HEK293 (cell line): ENCODE results near the gene MCRIP2.

Experiments used
- CTCF ChIA-PET: fragments of 350-600 bp; formaldehyde crosslinking; extraction: SDS; loops from one replicate; lab custom pipeline; 2021; ENCODE audit warnings: antibody characterized with exemption; lab: Yijun Ruan, JAX
- POLR2A ChIA-PET: fragments of 300-600 bp; formaldehyde crosslinking; extraction: SDS; loops from one replicate; lab custom pipeline; 2020; ENCODE audit warnings: antibody characterized with exemption, inconsistent platforms; lab: Yijun Ruan, JAX
- H3K27ac ChIP-seq: fragments of 200-500 bp; sonication (Bioruptor generic); 2 replicates; pipeline ENCODE4 v1.5.1; 2014; ENCODE audit warnings: low read depth, low read length, control low read depth, inconsistent platforms; ENCODE audit errors: extremely low read depth
- H3K36me3 ChIP-seq, 2 experiments: fragments of 200-500 bp in 1 of 2; sonication (Bioruptor generic) in 1 of 2; 1 replicate in 1 of 2; 2 replicates in 1 of 2; pipeline ENCODE4 v1.5.1; 2014 to 2017; ENCODE audit warnings: inconsistent platforms in 2 of 2, low read length in 2 of 2; ENCODE audit not compliant: control insufficient read depth in 2 of 2, insufficient read depth in 1 of 2
- H3K4me1 ChIP-seq: fragments of 200-500 bp; sonication (Bioruptor generic); 2 replicates; pipeline ENCODE4 v1.5.1; 2014; ENCODE audit warnings: mild to moderate bottlenecking, low read length, inconsistent platforms; ENCODE audit not compliant: control insufficient read depth, insufficient read depth
- H3K4me3 ChIP-seq: 2 replicates; pipeline ENCODE4 v1.5.1; 2011; ENCODE audit warnings: low read depth, mild to moderate bottlenecking, control low read depth, low read length, moderate library complexity
- H3K9me3 ChIP-seq: fragments of 200-500 bp; sonication (Bioruptor generic); 2 replicates; pipeline ENCODE4 v1.5.1; 2014; ENCODE audit warnings: low read depth, low read length, inconsistent platforms; ENCODE audit not compliant: control insufficient read depth, insufficient read depth
- GLIS1 ChIP-seq: fragments of 450-650 bp; formaldehyde crosslinking; IDR thresholded peaks from 2 replicates; pipeline ENCODE4 v1.5.1; 2016; ENCODE audit warnings: missing biosample characterization, missing genetic modification characterization
- KLF1 ChIP-seq: fragments of 450-650 bp; formaldehyde crosslinking; IDR thresholded peaks from 2 replicates; pipeline ENCODE4 v1.5.1; 2016; ENCODE audit warnings: missing biosample characterization, missing genetic modification characterization
- KLF10 ChIP-seq: fragments of 450-650 bp; IDR thresholded peaks from 2 replicates; pipeline ENCODE4 v1.5.1; 2018; ENCODE audit warnings: missing biosample characterization, mild to moderate bottlenecking, missing genetic modification characterization
- KLF9 ChIP-seq: fragments of 450-650 bp; formaldehyde crosslinking; IDR thresholded peaks from 2 replicates; pipeline ENCODE4 v1.5.1; 2016; ENCODE audit warnings: missing biosample characterization, missing genetic modification characterization, low read depth
- OSR2 ChIP-seq: fragments of 450-650 bp; formaldehyde crosslinking; IDR thresholded peaks from 2 replicates; pipeline ENCODE4 v1.5.1; 2016; ENCODE audit warnings: missing biosample characterization, missing genetic modification characterization
- PRDM1 ChIP-seq: fragments of 450-650 bp; formaldehyde crosslinking; IDR thresholded peaks from 2 replicates; pipeline ENCODE4; 2016; ENCODE audit warnings: missing biosample characterization, missing genetic modification characterization
- SP2 ChIP-seq: fragments of 450-650 bp; formaldehyde crosslinking; IDR thresholded peaks from 2 replicates; pipeline ENCODE4 v1.5.1; 2016; ENCODE audit warnings: missing biosample characterization, missing genetic modification characterization
- SP7 ChIP-seq: fragments of 450-650 bp; formaldehyde crosslinking; IDR thresholded peaks from 2 replicates; pipeline ENCODE4 v1.5.1; 2016; ENCODE audit warnings: missing biosample characterization, missing genetic modification characterization
- TCF7L2 ChIP-seq: IDR thresholded peaks from 2 replicates; pipeline ENCODE4 v1.6.1; 2011; ENCODE audit warnings: low read depth, mild to moderate bottlenecking, inconsistent platforms, low read length, moderate library complexity, borderline replicate concordance
- ZBTB8A ChIP-seq: fragments of 450-650 bp; formaldehyde crosslinking; IDR thresholded peaks from 2 replicates; pipeline ENCODE4 v1.5.1; 2016; ENCODE audit warnings: missing biosample characterization, missing genetic modification characterization
- ZIC2 ChIP-seq: fragments of 450-650 bp; formaldehyde crosslinking; IDR thresholded peaks from 2 replicates; pipeline ENCODE4 v1.5.1; 2016; ENCODE audit warnings: missing biosample characterization, missing genetic modification characterization
- ZNF239 ChIP-seq: fragments of 450-650 bp; formaldehyde crosslinking; IDR thresholded peaks from 2 replicates; pipeline ENCODE4 v1.5.1; 2016; ENCODE audit warnings: missing biosample characterization, missing genetic modification characterization
- ZNF24 ChIP-seq: fragments of 450-650 bp; formaldehyde crosslinking; IDR thresholded peaks from 2 replicates; pipeline ENCODE4 v1.5.1; 2016; ENCODE audit warnings: missing biosample characterization, missing genetic modification characterization
- ZNF311 ChIP-seq: fragments of 450-650 bp; formaldehyde crosslinking; IDR thresholded peaks from 2 replicates; pipeline ENCODE4 v1.5.1; 2017; ENCODE audit warnings: missing biosample characterization, missing genetic modification characterization, borderline replicate concordance
- ZNF335 ChIP-seq: fragments of 450-650 bp; formaldehyde crosslinking; conservative IDR thresholded peaks from 2 replicates; pipeline ENCODE4 v1.5.1; 2016; ENCODE audit warnings: missing biosample characterization, missing genetic modification characterization
- ZNF37A ChIP-seq: fragments of 450-650 bp; IDR thresholded peaks from 2 replicates; pipeline ENCODE4 v1.5.1; 2018; ENCODE audit warnings: missing biosample characterization, missing genetic modification characterization
- ZNF394 ChIP-seq: fragments of 450-650 bp; formaldehyde crosslinking; IDR thresholded peaks from 2 replicates; pipeline ENCODE4 v1.5.1; 2016; ENCODE audit warnings: missing biosample characterization, missing genetic modification characterization, mild to moderate bottlenecking, moderate library complexity, borderline replicate concordance
- ZNF426 ChIP-seq: fragments of 450-650 bp; formaldehyde crosslinking; IDR thresholded peaks from 2 replicates; pipeline ENCODE4 v1.5.1; 2017; ENCODE audit warnings: missing biosample characterization, missing genetic modification characterization, mild to moderate bottlenecking, inconsistent platforms, moderate library complexity
- ZNF530 ChIP-seq: fragments of 450-650 bp; formaldehyde crosslinking; IDR thresholded peaks from 2 replicates; pipeline ENCODE4 v1.5.1; 2016; ENCODE audit warnings: low read depth, missing biosample characterization, missing genetic modification characterization
- ZNF571 ChIP-seq: fragments of 450-650 bp; formaldehyde crosslinking; IDR thresholded peaks from 2 replicates; pipeline ENCODE4 v1.5.0; 2017; ENCODE audit warnings: missing biosample characterization, missing genetic modification characterization
- ZNF660 ChIP-seq: fragments of 450-650 bp; IDR thresholded peaks from 2 replicates; pipeline ENCODE4 v1.5.1; 2018; ENCODE audit warnings: missing biosample characterization, mild to moderate bottlenecking, missing genetic modification characterization
- ZNF792 ChIP-seq: fragments of 450-650 bp; formaldehyde crosslinking; IDR thresholded peaks from 2 replicates; pipeline ENCODE4 v1.5.1; 2016; ENCODE audit warnings: missing biosample characterization, missing genetic modification characterization
- ZSCAN23 ChIP-seq: fragments of 450-650 bp; formaldehyde crosslinking; IDR thresholded peaks from 2 replicates; pipeline ENCODE4 v1.5.1; 2016; ENCODE audit warnings: missing biosample characterization, missing genetic modification characterization
- ZXDB ChIP-seq: fragments of 450-650 bp; formaldehyde crosslinking; IDR thresholded peaks from 2 replicates; pipeline ENCODE4 v1.5.1; 2016; ENCODE audit warnings: missing biosample characterization, missing genetic modification characterization
- TF ChIP-seq, protein P1 (sequence below): fragments of 450-650 bp; formaldehyde crosslinking; IDR thresholded peaks from 2 replicates; pipeline ENCODE4 v1.5.1; 2016; ENCODE audit warnings: missing biosample characterization, missing genetic modification characterization
- TF ChIP-seq, protein P2 (sequence below): fragments of 450-650 bp; formaldehyde crosslinking; IDR thresholded peaks from 2 replicates; pipeline ENCODE4 v1.5.1; 2017; ENCODE audit warnings: missing biosample characterization, missing genetic modification characterization
- TF ChIP-seq, protein P3 (sequence below): IDR thresholded peaks from 2 replicates; pipeline ENCODE4 v1.6.1; 2011; ENCODE audit warnings: mild to moderate bottlenecking, low read depth, low read length, borderline replicate concordance
- TF ChIP-seq, protein P4 (sequence below): fragments of 450-650 bp; formaldehyde crosslinking; IDR thresholded peaks from 2 replicates; pipeline ENCODE4 v1.5.1; 2016; ENCODE audit warnings: missing biosample characterization, missing genetic modification characterization

MCRIP2 gene

DNA sequence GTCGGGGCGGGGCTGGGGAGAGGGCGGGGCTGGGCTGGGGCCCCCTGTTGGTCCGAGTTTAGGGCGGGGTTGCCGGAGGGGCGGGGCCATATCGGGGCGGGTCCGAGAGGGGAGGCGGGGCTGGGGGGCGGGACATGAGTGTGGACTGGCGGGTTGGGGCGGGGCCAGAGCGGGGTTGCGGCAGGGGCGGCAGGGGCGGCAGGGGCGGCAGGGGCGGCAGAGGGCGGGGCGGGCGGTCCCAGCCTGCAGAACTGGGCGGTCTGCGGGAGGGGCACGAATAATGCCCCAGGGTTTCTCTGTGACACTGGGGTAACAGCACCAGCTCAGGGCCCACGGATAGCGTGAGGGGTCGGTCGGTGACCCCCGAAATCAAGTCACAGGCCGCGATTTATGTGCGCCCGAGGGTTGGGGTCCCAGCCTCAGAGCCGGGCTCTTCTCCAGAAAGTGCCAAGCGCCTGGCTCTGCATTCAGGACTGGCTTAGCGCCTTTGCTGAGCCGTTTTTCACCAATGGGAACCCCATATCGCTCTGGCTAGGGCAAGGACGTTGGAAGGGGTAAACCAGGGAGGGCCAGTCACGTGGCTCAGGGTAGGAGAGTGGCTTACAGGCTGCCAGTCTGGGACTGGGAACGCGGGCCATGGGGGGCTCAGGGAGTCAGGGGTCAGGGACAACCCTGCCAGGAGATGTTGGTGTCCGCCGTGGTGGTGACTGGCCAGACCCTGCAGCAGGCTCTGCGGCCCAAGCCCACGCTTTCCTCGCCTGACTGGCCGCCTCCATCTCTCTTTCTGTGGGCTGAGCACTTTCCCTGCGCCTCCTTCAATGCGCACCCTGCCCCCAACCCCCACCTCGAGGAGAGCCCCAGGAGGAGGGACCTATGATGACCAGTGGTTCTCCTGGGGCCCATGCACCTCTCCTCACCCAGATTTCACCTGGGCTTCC lies 4.3 kb upstream of the MCRIP2 start:
- Histone ChIP-seq H3K36me3 (peaks cover 0 to 20% of the 10 kb centered on the region in 2 experiments; a peak in 1 of 3 replicates), H3K4me1 (peaks cover 6% of the 10 kb centered on the region; the same call in 1 of the 2 replicates), H3K27ac (peak overlapping the region; percentile 82; the same call in 1 of the 2 replicates), H3K4me3 (peak overlapping the region; percentile 87), H3K9me3 (no peaks in the 10 kb centered on the region)
- ChIA-PET CTCF (interaction anchor here (1.2 to 1.5 kb wide), 3 partner anchors 11 to 47 kb away, joined by 3 to 6 read pairs (median 5); no protein-coding TSS in a partner anchor), POLR2A (interaction anchor here (0.9 to 2.0 kb wide), 6 partner anchors 10 to 49 kb away, joined by 3 to 10 read pairs (median 4); partner anchors contain the start of genes JMJD8 and WDR90)
- TF ChIP-seq TCF7L2 (no peak), ZNF37A (tag by site-specific recombination) (no peak), PRDM1 (tag by site-specific recombination) (0 out of 2 replicates have a peak, but pooled peaks have one; percentile 16), ZNF394 (tag by site-specific recombination) (no peak), KLF9 (tag by site-specific recombination) (0 out of 2 replicates have a peak, but pooled peaks have one; percentile 4), ZNF530 (no peak), GLIS1 (tag by site-specific recombination) (0 out of 2 replicates have a peak, but pooled peaks have one; percentile 10), ZXDB (tag by site-specific recombination) (peak; percentile 95), ZNF792 (tag by site-specific recombination) (no peak), ZSCAN23 (tag by site-specific recombination) (no peak), SP7 (tag by site-specific recombination) (0 out of 2 replicates have a peak, but pooled peaks have one; percentile 4), ZNF660 (tag by site-specific recombination) (no peak), ZBTB8A (tag by site-specific recombination) (peak; percentile 82), ZNF335 (tag by site-specific recombination) (peak; percentile 18; the same call in 1 of the 2 replicates), KLF10 (tag by site-specific recombination) (no peak), ZNF24 (no peak), SP2 (0 out of 2 replicates have a peak, but pooled peaks have one; percentile 4), ZNF239 (tag by site-specific recombination) (no peak), ZNF311 (tag by site-specific recombination) (no peak), KLF1 (peak; percentile 69), ZNF426 (no peak), ZNF571 (tag by site-specific recombination) (no peak), ZIC2 (no peak), OSR2 (tag by site-specific recombination) (no peak)
- TF ChIP-seq, protein P1, sequence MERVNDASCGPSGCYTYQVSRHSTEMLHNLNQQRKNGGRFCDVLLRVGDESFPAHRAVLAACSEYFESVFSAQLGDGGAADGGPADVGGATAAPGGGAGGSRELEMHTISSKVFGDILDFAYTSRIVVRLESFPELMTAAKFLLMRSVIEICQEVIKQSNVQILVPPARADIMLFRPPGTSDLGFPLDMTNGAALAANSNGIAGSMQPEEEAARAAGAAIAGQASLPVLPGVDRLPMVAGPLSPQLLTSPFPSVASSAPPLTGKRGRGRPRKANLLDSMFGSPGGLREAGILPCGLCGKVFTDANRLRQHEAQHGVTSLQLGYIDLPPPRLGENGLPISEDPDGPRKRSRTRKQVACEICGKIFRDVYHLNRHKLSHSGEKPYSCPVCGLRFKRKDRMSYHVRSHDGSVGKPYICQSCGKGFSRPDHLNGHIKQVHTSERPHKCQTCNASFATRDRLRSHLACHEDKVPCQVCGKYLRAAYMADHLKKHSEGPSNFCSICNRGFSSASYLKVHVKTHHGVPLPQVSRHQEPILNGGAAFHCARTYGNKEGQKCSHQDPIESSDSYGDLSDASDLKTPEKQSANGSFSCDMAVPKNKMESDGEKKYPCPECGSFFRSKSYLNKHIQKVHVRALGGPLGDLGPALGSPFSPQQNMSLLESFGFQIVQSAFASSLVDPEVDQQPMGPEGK (tag by site-specific recombination) = peak; percentile 23; the same call in 1 of the 2 replicates
- TF ChIP-seq, protein P2, sequence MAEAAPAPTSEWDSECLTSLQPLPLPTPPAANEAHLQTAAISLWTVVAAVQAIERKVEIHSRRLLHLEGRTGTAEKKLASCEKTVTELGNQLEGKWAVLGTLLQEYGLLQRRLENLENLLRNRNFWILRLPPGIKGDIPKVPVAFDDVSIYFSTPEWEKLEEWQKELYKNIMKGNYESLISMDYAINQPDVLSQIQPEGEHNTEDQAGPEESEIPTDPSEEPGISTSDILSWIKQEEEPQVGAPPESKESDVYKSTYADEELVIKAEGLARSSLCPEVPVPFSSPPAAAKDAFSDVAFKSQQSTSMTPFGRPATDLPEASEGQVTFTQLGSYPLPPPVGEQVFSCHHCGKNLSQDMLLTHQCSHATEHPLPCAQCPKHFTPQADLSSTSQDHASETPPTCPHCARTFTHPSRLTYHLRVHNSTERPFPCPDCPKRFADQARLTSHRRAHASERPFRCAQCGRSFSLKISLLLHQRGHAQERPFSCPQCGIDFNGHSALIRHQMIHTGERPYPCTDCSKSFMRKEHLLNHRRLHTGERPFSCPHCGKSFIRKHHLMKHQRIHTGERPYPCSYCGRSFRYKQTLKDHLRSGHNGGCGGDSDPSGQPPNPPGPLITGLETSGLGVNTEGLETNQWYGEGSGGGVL (tag by site-specific recombination) = peak; percentile 77
- TF ChIP-seq, protein P3, sequence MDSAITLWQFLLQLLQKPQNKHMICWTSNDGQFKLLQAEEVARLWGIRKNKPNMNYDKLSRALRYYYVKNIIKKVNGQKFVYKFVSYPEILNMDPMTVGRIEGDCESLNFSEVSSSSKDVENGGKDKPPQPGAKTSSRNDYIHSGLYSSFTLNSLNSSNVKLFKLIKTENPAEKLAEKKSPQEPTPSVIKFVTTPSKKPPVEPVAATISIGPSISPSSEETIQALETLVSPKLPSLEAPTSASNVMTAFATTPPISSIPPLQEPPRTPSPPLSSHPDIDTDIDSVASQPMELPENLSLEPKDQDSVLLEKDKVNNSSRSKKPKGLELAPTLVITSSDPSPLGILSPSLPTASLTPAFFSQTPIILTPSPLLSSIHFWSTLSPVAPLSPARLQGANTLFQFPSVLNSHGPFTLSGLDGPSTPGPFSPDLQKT = no peak
- TF ChIP-seq, protein P4, sequence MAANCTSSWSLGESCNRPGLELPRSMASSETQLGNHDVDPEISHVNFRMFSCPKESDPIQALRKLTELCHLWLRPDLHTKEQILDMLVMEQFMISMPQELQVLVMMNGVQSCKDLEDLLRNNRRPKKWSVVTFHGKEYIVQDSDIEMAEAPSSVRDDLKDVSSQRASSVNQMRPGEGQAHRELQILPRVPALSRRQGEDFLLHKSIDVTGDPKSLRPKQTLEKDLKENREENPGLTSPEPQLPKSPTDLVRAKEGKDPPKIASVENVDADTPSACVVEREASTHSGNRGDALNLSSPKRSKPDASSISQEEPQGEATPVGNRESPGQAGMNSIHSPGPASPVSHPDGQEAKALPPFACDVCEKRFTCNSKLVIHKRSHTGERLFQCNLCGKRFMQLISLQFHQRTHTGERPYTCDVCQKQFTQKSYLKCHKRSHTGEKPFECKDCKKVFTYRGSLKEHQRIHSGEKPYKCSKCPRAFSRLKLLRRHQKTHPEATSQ (tag by site-specific recombination) = no peak
